ENCODE measurements around the gene HES5.

The HES5 gene

DNA sequence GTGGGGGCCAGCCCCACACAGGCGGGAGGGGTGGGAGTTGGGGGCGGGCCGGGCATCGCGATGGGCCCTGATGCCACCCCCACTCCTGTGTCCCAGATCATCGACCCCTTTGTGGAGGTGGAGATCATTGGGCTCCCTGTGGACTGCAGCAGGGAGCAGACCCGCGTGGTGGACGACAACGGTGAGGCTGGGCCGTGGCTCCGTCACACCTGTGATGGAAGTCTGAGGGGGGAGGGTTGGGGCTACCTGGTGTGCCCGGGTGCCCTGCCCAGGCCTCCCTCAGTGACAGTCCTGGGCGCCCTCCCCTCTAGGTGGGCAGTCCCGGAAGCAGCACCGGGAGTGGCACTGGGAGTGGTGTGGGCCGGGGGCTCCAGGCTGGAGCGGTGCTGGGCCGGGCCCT, 31.4 kb downstream of the HES5 start:
- DNase-seq: no peak

DNA sequence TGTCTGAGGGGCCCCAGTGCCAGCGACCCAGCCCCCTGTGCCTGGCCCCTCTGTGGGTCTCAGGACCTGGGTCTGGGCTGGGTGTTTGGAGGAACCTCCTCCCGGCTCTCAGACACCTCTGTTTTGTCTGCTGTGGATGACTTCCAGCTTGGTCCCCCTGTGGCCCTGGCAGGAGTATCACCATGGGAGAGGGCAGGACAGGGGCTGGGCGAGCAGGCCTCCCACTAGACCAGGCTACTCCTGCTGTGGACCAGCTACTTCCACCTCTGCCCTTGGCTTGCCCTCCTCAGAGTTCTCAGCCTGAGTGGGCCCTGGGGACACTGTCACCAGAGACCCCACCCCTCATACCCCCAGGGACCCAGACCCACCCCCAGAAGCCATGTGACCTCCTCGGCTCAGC, 32.2 kb downstream of the HES5 start:
- no peak for DNase-seq

DNA sequence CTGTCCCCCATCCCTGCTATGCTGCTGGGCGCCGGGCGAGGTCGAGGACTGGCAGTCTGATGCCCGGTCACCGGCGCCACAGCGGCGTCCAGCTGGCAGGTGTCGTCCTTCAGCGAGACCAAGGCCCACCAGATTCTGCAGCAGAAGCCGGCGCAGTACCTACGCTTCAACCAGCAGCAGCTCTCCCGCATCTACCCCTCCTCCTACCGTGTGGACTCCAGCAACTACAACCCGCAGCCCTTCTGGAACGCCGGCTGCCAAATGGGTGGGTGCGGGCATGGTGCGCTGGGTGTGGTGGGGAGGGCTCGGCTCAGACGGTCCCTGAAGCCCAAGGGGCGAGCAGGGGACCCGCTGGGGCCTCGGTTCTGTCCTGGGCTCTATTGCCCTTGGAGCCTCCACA, 33.3 kb downstream of the HES5 start:
- DNase-seq: no peak

DNA sequence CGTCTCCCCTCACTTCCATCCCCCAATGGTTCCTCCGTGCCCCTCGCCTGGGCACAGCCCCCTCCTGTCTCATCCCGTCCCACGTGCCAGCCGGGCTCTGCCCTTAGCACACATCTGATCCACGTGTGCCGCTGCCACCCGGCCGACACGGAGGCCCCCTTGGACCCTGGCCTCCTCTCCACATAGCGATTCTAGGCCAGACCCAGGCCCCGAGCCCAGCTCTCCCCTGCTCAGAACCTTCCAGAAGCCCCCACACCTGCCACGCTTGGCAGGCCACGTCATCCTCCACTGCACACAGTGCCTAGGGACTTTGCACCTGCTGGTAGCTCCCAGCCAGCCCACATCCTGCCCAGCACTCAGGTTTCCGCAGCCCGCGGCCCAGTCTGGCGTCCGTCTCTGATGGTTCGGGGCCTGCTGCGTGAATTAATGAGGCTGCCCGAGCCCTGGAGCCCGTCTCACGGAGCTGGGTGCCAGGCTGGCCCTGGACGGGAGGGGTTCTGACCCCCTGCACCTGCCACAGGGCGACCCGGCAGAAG, 33.9 kb downstream of the HES5 start:
- DNase-seq: no peak

DNA sequence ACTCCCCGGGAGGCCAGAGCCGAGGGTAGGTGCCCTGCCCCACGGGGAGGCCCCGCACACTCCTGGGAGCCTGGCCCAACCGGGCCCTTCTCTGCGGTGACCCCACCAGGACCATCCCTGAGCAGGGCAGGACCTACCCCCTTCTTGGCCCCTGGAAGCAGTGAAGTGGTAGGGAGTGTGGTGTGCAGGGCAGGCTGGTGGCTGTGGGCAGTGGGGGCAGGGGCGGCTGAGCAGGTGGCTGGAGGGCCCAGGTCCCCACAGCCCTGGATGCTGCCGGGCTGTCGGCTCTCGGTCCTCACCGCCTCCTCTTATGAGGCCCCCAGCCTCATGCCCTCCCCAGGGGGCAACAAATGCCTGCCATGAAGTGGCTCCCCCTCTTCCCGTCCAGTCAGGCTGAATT, 34.5 kb downstream of the HES5 start:
- DNase-seq: no peak

DNA sequence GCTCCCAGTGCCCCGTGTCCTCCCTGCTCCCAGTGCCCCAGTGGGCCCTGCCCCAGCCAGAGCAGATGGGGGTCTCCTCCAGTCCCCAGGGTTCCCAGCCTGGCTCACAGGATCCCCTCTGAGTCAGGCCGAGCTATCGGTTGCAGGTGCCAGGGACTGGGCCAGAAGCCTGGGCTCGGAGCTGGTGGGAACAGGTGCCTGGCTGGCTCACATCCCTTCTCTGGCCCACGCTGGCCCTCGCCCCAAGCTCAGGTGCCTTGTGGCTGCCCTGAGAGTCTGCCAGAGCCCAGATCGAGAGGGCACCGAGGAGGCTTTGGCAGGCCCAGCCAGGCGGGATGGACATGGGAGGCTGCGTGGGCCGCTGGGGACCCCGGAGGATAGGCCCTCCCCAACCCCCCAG, 35.0 kb downstream of the HES5 start:
- DNase-seq: no peak

DNA sequence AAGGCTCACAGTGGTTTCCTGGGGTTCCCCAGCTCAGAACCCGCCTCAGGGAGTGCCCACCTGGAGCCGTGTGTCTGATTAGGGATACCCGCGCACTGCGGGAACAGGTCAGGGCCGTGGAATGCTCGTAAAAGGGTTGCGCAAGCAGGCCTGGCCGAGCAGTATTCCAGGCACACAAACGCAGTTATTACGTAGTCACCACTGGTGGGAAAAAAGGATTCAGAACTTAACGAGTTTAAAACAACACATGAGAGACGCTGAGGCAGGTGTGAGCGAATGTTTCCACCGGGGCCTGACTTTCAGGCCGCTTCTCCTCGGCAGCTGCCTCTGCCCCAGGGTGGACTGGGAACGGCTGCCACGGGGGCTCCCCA, 35.8 kb downstream of the HES5 start:
- no peak for DNase-seq

DNA sequence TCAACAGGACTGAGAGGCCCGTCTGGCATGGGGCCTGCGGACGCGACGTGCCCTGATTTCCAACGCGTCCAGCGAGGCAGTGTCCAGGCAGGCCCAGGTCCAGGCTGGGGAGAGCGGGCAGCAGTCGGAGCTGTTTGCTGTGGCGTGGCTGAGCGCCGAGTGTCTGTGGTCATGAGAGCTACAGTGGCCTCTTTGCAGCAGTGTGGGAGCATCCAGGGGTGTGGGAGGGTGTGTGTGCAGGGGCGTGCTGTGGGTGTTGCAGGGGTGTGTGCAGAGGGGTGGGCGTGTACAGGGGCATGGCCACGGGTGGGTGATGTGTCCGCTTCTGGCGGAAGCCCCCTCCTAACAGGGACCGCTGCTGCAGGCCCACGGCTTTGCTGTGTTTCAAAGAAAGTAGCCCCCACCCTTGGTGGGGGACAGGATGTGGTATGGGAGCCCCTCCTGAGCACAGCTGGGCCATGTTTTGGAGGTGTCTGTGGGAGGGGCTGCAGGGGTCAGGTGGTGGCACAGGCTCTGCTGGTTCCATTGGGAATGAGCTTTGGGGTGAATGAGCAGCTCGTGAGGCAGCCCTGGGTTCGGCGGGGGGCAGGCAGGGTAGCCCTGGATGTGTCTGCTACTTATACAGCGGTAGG, 36.3 kb downstream of the HES5 start:
- DNase-seq: no peak

DNA sequence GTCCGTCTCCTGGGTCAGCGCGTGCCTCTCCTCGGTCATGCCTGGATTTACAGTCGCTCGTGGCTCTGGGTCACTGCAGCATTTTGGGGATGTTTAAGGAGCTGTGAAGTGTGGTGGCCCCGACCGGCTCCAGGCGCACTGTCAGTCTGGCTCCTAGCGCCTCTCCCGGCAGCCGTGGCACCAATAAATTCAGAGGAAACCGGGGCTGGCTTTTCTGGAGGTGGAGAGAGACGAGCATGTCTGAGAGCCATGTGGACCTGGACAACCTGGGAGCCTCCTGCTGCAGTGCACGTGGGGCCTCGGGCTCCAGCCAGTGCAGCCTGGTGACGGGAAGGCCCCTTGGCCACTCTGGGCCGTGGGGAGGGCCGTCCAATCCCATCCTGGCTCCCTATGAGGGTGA, 36.8 kb downstream of the HES5 start:
- no peak for DNase-seq

DNA sequence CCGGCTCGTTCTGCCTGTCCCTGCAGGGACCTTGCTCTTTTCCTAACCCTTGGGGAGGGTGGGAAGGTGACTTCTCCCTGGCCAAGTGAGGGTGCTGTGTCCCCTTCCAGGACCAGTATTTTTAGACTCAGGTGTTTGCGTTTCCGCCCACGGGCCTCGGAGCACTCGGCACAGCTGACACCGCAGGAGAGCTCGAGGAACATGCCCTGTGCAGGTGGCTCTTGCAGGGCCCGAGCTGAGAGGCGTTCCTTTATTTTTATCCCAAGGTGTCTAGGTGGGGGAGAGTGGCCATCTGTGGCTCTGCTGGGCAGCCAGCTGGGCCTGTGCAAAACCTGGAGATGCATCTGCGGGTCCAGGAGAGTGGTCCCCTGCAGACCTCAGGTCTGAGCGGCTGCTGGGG, 38.0 kb downstream of the HES5 start:
- DNase-seq: no peak

DNA sequence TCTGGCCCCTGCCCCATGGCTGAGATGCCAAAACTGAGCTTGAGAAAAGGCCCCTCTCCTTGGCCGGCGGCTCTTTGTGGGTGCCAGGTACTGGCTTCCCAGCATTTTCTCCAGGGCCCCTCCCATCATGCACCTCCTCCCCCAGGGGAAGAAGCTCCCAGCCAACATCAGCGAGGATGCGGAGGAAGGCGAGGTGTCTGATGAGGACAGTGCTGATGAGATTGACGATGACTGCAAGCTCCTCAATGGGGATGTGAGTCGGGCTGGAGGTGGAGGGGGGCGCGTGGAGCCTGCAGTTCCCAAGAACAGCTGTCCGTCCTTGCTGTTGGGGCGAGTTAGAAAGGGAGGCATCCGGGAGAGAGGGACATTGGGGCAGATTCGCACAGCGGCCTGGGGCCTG, 40.4 kb downstream of the HES5 start:
- no peak for DNase-seq

DNA sequence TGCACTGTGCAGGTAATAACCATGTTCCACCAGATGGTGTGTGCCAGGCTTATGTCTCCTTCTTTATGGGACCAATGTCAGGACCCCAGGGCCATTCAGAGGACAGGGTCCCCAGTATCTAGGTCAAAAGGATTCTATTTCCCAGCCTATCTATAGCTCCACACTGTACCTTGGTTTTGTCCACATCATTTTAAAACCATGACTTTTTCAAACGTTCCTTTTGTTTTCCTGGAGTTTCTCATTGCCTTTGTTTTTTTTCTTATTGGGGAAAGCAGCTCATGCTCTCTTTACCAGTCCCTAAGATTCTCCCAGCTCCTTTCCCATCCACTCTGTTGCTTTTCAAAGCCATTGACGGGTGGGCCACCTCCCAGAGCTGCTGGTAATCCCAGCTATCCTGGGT, 41.4 kb downstream of the HES5 start:
- DNase-seq: no peak

DNA sequence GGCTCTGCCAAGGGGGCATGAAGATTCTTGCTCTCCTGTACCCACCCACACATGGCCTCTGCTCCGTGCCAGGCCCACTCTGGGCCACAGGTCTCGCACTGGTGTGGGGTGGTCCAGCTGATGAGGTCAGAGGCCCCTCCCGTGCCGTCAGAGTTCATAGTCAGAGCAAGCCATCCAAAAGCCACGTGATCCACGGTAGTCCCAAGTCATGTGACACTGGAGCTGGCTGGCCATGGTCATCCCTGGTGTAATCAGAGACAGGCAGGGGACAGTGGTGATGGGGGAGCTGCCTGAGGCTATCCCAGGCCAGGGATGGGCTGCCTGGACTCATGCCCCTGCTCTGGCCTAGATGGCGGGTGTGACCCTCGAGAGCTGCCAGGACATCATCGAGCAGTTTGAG, 43.5 kb downstream of the HES5 start:
- no peak for DNase-seq

DNA sequence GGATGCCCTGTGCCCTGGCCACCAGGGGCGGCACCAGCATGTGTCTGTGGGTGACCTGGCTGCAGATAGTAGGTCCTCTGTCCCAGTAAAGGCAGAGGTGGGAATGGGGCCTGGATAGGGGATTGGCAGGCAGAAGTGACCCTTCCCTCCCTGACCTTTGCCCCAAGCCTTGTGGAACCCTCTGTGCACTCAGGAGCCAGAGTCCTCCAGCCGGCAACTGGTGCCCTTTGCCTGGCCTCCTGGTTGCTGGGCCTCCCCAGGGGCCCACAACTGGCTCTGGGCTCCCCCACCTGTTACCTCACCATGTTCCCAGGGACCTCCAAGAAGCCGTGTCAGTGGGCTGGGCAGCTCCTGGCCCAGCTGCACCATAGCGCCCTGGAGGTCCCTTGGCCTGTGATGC, 44.0 kb downstream of the HES5 start:
- no peak for DNase-seq

DNA sequence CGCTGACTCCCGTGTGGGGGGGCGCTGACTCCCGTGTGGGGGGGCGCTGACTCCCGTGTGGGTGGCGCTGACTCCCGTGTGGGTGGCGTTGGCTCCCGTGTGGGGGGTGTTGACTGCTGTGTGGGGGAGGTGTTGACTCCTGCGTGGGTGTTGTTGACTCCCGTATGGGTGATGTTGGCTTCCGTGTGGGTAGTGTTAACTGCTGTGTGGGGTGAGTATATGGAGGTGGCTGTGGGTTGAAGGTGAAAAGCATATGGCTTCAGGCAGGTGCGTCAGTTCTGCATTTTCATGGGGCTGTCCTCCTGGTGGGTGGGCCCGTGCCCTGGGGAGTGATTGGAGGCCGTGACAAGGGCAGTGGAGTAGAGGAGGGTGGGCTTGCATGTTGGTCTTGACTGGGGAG, 46.1 kb downstream of the HES5 start:
- DNase-seq: no peak

DNA sequence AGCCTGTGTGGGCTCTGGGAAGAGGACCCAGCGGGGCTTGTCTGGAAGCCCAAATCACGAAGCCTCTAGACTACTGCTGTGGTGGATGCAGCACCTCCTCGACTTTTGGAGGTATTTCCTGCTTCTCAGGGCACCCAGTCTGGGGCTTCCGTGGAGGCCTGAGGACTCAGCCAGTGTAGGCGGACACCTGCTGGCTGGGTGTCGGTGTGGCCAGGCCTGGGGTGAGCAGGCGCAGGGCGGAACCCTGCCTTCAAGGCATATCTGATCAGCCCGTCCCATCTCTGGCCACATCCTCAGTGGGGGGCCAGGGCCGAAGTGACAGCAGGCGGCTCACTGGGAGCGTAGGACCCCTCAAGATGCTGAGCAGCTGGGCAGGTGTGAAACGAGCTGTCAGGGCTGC, 47.0 kb downstream of the HES5 start:
- DNase-seq: no peak

DNA sequence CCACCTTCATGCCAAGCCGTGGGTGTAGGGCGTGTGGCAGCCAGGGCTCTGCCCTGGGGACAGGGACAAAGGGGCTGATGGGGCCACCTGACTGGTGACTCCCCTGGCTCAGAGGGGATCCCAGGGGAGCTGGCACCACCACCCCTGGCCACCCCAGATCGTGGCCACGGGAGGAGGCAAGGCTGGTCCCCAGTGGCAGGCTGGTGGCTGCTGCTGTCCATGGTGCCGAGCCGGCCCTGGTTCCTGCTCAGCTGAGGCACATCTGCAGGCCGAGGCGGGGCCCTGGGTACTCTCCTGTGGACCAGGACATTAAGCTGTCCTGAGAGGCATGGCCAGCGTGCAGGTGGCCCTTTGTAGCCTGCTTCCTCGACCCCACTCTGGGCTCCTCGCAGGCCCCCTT, 47.5 kb downstream of the HES5 start:
- DNase-seq: no peak

DNA sequence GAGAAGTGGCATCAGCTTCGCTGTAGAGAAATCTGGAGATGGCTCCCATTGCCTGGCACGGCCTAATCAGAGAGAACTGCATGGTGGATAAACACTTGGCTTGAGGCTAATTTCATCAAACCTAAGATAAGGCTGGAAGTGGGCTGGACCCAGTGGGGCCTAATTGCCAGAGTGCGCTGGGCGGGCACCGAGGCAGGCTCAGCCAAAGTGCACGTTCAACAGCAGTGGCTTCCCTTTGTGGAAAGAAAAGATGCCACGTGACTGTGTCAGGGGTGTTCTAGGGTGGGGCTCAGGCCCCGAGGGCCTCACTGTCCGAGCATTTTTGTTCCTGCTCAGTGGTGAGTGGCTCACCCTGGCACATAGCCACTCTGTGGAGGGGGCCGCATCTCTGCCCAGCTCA, 48.2 kb downstream of the HES5 start:
- DNase-seq: no peak

DNA sequence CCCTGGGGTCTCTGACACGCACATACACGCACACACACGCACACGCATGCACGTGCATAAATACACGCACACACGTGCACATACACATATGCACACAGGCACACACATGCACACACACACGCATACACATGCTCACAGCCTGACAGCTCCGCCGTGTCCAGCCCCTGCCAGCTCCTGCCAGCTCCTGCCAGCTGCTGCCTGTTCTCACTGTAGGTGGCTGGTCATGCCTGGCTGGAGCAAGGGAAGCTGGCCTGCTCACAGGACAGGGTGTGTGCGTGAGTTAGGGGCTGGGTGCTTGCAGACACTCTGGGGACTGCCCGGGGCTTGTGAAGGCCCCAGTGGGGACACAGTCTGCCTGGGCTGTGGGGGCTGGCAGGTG, 49.1 kb downstream of the HES5 start:
- DNase-seq: no peak

DNA sequence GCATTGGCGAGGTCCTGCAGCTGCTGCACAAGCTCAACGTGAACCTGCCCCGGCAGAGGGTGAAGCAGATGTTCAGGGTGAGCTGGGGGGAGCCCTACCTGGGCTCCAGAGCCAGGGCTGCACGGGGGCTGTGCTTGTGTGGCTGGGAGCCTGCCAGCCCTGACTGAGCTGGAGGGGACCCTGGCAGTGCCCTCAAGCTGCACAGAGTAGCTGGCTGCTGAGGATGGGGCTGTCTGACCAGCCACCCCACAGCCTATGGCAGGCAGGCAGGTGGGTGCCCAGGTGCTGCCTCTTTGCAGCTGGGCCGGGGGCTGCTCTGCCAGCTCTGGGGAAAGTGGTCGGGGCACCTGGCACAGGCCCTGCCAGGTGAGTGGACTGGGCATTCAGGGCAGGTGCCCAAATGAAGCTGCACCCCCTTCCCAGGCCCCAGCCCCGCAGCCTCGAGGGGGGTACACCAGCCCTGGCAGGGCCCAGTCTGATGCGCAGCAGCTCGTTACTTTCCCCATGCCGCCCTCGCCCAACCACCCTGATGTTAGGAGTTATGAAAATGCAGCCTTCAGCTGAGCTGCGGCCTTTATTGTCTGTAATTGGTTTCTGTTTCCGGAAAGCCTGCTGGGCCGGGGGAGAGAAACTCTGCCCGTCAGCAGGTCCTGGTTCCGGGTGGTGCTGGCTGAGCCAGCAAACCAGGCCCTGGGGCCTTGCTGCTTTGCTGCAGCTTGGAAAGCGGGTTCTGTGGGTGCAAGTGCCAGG, 49.7 kb downstream of the HES5 start:
- DNase-seq: no peak

DNA sequence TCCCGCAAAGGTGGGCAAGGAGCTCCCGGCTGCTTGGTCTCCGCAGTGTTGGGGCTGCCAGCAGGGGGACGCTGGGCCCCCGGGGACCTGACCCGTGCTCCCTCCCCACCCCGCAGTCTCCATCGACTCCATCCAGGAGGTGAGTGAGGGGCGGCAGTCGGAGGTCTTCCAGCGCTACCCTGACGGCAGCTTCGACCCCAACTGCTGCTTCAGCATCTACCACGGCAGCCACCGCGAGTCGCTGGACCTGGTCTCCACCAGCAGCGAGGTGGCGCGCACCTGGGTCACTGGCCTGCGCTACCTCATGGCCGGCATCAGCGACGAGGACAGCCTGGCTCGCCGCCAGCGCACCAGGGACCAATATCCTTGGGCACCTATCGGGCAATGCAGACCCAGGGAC, 50.4 kb downstream of the HES5 start:
- DNase-seq: no peak

DNA sequence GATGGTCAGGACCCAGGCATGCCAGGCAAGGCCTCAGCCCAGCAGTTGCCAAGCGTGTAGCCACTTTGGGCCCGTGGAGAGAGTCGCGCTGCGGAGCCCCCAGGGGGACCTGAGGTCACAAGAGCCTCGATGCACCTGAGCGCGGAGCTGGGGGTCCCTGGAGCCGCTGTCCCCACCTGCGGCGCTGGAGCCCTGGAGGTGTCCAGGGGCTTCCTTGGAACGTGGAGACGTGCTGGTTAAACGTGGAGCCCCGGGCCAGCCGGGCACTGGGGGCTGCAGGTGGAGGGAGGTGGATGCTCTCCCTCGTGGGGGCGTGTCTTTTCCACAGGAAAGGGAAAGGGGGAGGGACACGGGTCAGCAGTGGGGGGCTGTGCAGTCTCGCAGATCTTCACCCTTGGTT, 50.9 kb downstream of the HES5 start:
- DNase-seq: no peak
